ENCODE data around the gene ENDOG. TPM values are rescaled to one million over a fixed set of nuclear protein-coding genes. Genes with fewer than 3 reads are reported as not detected.
"Not testable (repeated sequence)": the region's sequence is repeated elsewhere in the genome, so short reads cannot be mapped to it uniquely, and the experiment has no call there.

The ENDOG gene
- total and polyA plus RNA-seq, 4 donors, result 9.1 to 15.9 (median 12.6) TPM

DNA sequence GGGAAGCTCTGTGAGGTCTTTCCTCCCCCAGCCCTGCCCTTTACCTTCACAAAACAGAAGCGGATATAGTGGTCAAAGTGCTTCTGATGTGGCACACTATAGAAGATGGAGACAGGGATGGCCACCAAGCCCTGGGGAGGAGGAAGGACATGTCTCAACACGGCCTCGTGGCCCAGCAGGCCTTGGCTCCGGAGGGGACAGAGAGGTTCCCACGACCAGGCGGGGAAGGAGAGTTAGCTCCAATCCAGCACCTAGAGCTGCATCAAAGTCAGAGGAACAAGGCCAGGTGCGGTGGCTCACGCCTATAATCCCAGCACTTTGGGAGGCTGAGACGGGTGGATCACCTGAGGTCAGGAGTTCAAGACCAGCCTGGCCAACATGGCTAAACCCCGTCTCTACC, 15.4 kb downstream of the ENDOG start:
- no peak overlapping the region for H3K4me3 ChIP-seq (ENCODE audit: low read length in 2 of 2)
- DNase-seq, result peak in 1 of 2 donors; percentile 28
- intact Hi-C loops (cut with DNase I), result no loop called here
- no peaks in the 10 kb centered on the region for H3K27me3 ChIP-seq (ENCODE audit: control insufficient read depth in 1 of 2, insufficient read depth in 2 of 2, low read length in 1 of 2)
- no peaks in the 10 kb centered on the region for H3K36me3 ChIP-seq (ENCODE audit: control insufficient read depth in 1 of 2, insufficient read depth in 2 of 2, low read length in 1 of 2)
- no peaks in the 10 kb centered on the region for H3K4me1 ChIP-seq (ENCODE audit: control insufficient read depth in 1 of 2, insufficient read depth in 2 of 2, low read length in 2 of 2)
- ATAC-seq (ENCODE audit: low FRiP score), result no peak
- no peak overlapping the region for H3K27ac ChIP-seq (ENCODE audit: low read depth in 1 of 2, low read length in 2 of 2)
- 91 to 95% methylated on average over 10 of the region's 10 CpGs for WGBS, 2 donors
- H3K9me3 ChIP-seq (ENCODE audit: control insufficient read depth, low read length), result no peaks in the 10 kb centered on the region

DNA sequence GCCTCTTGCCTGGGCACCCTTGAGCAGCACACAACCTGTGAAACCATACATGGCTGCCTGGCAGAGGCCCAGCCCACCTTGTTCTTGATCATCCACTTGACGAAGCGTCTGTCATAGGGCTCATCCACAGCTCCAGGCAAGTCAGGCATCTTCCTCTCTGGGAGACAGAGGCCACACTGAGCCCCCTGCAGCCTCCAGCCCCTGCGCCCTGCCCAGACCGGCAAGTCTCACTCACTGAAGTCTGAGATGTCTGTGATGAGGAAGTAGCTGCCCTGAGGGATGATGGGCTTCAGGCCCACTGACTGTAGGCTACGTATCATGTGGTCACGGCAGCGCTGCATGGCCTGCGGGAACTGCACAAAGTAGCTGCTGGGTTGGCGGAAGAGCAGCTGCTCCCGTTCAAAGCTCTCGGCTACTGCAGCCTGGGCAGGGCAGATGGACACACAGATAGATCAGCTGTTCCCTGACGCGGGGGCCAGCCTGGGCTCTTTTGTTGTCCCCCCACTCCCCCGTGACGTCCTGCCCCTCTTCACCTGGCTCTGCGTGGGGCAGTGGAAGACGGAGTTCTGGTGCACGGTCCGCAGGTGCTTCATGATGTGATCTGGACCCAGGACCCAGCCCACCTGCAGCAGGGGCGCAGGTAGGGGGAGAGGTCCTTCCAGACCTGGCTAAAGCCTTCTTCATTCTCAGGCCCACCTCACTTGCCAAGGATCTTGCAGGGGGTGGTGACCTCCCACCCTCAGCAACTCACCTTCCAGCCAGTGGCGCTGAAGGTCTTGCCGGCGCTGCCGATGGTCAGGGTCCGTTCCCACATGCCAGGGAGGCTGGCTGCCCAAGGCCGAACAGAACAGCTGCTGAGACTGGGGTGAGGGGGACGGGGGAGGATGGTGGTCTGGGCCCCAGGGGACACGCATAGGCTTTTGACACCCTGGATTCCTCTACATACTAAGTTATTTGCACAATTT, 17.2 kb downstream of the ENDOG start:
- no peaks in the 10 kb centered on the region for H3K27me3 ChIP-seq (ENCODE audit: control insufficient read depth in 1 of 2, insufficient read depth in 2 of 2, low read length in 1 of 2)
- WGBS, 2 donors, result 91 to 94% methylated on average over 28 of the region's 28 CpGs
- no peaks in the 10 kb centered on the region for H3K36me3 ChIP-seq (ENCODE audit: control insufficient read depth in 1 of 2, insufficient read depth in 2 of 2, low read length in 1 of 2)
- H3K9me3 ChIP-seq (ENCODE audit: control insufficient read depth, low read length), result no peaks in the 10 kb centered on the region
- no peak overlapping the region for H3K4me3 ChIP-seq (ENCODE audit: low read length in 2 of 2)
- DNase-seq (peak in 1 of 2 donors; percentile 33), ATAC-seq (ENCODE audit: low FRiP score) (no peak)
- H3K27ac ChIP-seq (ENCODE audit: low read depth in 1 of 2, low read length in 2 of 2), result no peak overlapping the region
- H3K4me1 ChIP-seq (ENCODE audit: control insufficient read depth in 1 of 2, insufficient read depth in 2 of 2, low read length in 2 of 2), result no peaks in the 10 kb centered on the region
- intact Hi-C loops (cut with DNase I), result no loop called here

DNA sequence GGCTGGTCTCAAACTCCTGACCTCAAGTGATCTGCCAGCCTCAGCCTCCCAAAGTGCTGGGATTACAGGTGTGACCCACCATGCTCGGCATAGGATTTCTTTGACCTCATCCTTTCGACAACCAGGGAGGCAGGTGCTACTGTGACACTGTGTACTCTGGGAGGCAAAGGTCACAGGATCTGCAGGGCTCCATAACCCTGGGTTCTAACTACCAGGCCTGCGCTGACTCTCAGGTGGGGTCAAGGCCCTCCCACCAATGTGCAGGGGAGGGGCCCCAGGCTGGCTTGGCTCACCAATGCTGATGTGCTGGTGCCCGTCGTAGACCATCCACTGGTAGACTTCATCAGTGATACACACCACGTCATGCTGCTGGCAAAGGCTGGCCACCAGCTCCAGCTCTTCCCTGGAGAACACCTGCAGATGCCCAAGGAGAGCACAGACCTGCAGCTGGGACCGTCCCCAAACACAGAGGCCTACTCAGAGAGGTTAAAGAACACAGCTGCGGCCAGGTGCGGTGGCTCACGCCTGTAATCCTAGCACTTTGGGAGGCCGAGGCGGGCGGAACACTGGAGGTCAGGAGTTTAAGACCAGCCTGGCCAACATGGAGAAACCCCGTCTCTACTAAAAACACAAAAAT, 18.3 kb downstream of the ENDOG start:
- H3K36me3 ChIP-seq (ENCODE audit: control insufficient read depth in 1 of 2, insufficient read depth in 2 of 2, low read length in 1 of 2), result no peaks in the 10 kb centered on the region
- 89 to 93% methylated on average over 14 of the region's 14 CpGs for WGBS, 2 donors
- ATAC-seq (ENCODE audit: low FRiP score), result no peak

DNA sequence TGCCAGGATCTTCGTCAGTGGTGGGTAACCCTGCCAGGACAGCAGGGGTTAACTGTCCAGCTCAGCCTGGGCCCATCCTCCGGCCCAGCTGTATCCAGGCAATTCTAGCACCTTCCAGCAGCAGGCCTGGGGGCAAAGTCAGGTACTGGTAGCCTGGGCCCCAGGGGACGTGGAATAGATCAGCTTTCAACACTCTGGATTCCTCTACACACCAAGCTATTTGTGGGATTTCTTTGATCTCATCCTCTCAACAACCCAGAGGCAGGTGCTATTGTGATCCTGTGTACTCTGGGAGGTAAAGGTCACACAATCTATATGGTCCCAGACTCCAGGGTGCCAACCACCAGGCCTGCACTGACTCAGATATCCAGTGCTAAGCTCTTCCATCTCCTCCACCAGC, 20.0 kb downstream of the ENDOG start:
- H3K4me1 ChIP-seq (ENCODE audit: control insufficient read depth in 1 of 2, insufficient read depth in 2 of 2, low read length in 2 of 2), result no peaks in the 10 kb centered on the region
- no peaks in the 10 kb centered on the region for H3K27me3 ChIP-seq (ENCODE audit: control insufficient read depth in 1 of 2, insufficient read depth in 2 of 2, low read length in 1 of 2)
- H3K36me3 ChIP-seq (ENCODE audit: control insufficient read depth in 1 of 2, insufficient read depth in 2 of 2, low read length in 1 of 2), result no peaks in the 10 kb centered on the region
- ATAC-seq (ENCODE audit: low FRiP score), result no peak
- intact Hi-C loops (cut with DNase I), result no loop called here
- 75 to 78% methylated on average over 3 of the region's 3 CpGs for WGBS, 2 donors
- DNase-seq, result no peak
- no peaks in the 10 kb centered on the region for H3K9me3 ChIP-seq (ENCODE audit: control insufficient read depth, low read length)
- no peak overlapping the region for H3K4me3 ChIP-seq (ENCODE audit: low read length in 2 of 2)
- no peak overlapping the region for H3K27ac ChIP-seq (ENCODE audit: low read depth in 1 of 2, low read length in 2 of 2)

More for the DNA sequence above, 18.3 kb downstream of the ENDOG start:
- Histone ChIP-seq H3K4me1 (ENCODE audit: control insufficient read depth in 1 of 2, insufficient read depth in 2 of 2, low read length in 2 of 2) (no peaks in the 10 kb centered on the region), H3K27me3 (ENCODE audit: control insufficient read depth in 1 of 2, insufficient read depth in 2 of 2, low read length in 1 of 2) (no peaks in the 10 kb centered on the region), H3K9me3 (ENCODE audit: control insufficient read depth, low read length) (no peaks in the 10 kb centered on the region), H3K4me3 (ENCODE audit: low read length in 2 of 2) (no peak overlapping the region), H3K27ac (ENCODE audit: low read depth in 1 of 2, low read length in 2 of 2) (no peak overlapping the region)
- intact Hi-C loops (cut with DNase I), result no loop called here
- DNase-seq, result peak in 1 of 2 donors; percentile 29

DNA sequence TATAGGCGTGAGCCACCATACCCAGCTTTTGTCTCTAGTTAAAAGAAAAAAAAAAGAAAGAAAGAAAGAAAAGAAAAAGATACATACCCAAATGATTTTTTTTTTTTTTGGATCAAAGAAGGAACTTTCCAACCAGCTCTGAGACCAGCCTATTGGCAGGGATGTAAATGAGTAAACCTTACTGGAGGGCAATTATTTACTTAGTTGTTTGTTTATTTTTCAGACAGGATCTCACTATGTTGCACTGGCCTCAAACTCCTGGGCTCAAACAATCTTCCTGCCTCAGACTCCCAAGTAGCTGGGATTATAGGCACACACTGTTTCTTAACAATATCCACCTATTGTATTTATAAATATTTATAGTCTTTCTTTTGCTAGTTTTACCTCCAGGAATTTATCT, 22.2 kb downstream of the ENDOG start:
- WGBS, 2 donors, result 96 to 98% methylated on average over 1 of the region's 1 CpG
- H3K4me3 ChIP-seq (ENCODE audit: low read length in 2 of 2), result no peak overlapping the region
- no peaks in the 10 kb centered on the region for H3K9me3 ChIP-seq (ENCODE audit: control insufficient read depth, low read length)
- H3K4me1 ChIP-seq (ENCODE audit: control insufficient read depth in 1 of 2, insufficient read depth in 2 of 2, low read length in 2 of 2), result no peaks in the 10 kb centered on the region
- intact Hi-C loops (cut with DNase I), result no loop called here
- no peaks in the 10 kb centered on the region for H3K27me3 ChIP-seq (ENCODE audit: control insufficient read depth in 1 of 2, insufficient read depth in 2 of 2, low read length in 1 of 2)
- DNase-seq, result no peak
- ATAC-seq (ENCODE audit: low FRiP score), result no peak
- no peak overlapping the region for H3K27ac ChIP-seq (ENCODE audit: low read depth in 1 of 2, low read length in 2 of 2)
- H3K36me3 ChIP-seq (ENCODE audit: control insufficient read depth in 1 of 2, insufficient read depth in 2 of 2, low read length in 1 of 2), result no peaks in the 10 kb centered on the region

DNA sequence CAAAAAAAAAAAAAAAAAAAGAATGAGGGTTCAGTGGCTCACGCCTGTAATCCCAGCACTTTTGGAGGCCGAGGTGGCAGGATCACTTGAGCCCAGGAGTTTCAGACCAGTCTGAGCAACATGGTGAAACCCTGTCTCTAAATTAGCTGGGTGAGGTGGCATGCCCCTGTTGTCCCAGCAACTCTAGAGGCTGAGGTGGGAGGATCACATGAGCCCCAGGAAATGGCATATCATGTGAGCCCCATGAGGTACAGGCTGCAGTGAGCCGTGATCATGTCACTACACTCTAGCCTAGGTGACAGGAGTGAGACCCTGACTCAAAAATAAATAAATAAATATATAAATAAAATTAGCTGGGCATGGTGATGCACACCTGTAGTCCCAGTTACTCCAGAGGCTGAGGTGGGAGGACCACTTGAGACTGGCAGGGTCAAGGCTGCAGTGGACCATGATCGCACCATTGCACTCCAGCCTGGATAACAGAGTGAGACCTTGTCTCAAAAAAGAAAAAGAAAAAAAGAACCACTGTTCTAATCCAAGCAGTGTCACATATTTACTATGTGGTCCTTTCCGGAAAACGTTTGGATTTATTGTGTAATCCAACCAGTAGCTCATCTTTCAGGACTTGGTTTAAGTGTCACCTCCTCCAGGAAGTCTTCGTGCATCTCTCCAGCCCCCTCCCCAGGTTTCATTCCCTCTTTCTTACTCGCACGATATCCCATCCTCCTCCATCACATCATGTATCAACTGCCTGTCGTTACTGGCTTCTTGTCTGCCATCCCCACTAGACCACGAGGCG, 23.6 kb downstream of the ENDOG start:
- DNase-seq, result no peak
- H3K27me3 ChIP-seq (ENCODE audit: control insufficient read depth in 1 of 2, insufficient read depth in 2 of 2, low read length in 1 of 2), result no peaks in the 10 kb centered on the region
- H3K4me3 ChIP-seq (ENCODE audit: low read length in 2 of 2), result no peak overlapping the region
- no peaks in the 10 kb centered on the region for H3K9me3 ChIP-seq (ENCODE audit: control insufficient read depth, low read length)
- intact Hi-C loops (cut with DNase I), result no loop called here
- ATAC-seq (ENCODE audit: low FRiP score), result no peak
- 87 to 89% methylated on average over 12 of the region's 12 CpGs for WGBS, 2 donors
- no peak overlapping the region for H3K27ac ChIP-seq (ENCODE audit: low read depth in 1 of 2, low read length in 2 of 2)
- H3K4me1 ChIP-seq (ENCODE audit: control insufficient read depth in 1 of 2, insufficient read depth in 2 of 2, low read length in 2 of 2), result no peaks in the 10 kb centered on the region
- no peaks in the 10 kb centered on the region for H3K36me3 ChIP-seq (ENCODE audit: control insufficient read depth in 1 of 2, insufficient read depth in 2 of 2, low read length in 1 of 2)

DNA sequence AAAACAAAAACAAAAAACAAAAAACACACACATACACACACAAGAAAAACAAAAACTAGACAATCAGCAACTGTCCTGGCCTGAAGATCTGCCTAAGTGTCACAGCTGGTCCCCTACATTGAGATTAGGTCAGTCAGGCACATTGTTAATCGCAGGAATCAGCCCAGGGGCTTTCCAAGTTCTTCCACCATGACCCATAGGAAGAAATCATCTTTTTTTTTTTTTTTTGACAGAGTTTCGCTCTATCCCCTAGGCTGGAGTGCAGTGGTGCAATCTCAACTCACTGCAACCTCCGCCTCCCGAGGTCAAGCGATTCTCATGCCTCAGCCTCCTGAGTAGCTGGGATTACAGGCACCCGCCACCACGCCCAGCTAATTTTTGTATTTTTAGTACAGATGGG, 24.9 kb downstream of the ENDOG start:
- DNase-seq; H3K4me3 ChIP-seq (ENCODE audit: low read length in 2 of 2); H3K36me3 ChIP-seq (ENCODE audit: control insufficient read depth in 1 of 2, insufficient read depth in 2 of 2, low read length in 1 of 2); intact Hi-C loops (cut with DNase I); H3K27ac ChIP-seq (ENCODE audit: low read depth in 1 of 2, low read length in 2 of 2); ATAC-seq (ENCODE audit: low FRiP score); H3K9me3 ChIP-seq (ENCODE audit: control insufficient read depth, low read length); H3K27me3 ChIP-seq (ENCODE audit: control insufficient read depth in 1 of 2, insufficient read depth in 2 of 2, low read length in 1 of 2); H3K4me1 ChIP-seq (ENCODE audit: control insufficient read depth in 1 of 2, insufficient read depth in 2 of 2, low read length in 2 of 2): not testable (repeated sequence)
- 95 to 99% methylated on average over 7 of the region's 7 CpGs for WGBS, 2 donors

DNA sequence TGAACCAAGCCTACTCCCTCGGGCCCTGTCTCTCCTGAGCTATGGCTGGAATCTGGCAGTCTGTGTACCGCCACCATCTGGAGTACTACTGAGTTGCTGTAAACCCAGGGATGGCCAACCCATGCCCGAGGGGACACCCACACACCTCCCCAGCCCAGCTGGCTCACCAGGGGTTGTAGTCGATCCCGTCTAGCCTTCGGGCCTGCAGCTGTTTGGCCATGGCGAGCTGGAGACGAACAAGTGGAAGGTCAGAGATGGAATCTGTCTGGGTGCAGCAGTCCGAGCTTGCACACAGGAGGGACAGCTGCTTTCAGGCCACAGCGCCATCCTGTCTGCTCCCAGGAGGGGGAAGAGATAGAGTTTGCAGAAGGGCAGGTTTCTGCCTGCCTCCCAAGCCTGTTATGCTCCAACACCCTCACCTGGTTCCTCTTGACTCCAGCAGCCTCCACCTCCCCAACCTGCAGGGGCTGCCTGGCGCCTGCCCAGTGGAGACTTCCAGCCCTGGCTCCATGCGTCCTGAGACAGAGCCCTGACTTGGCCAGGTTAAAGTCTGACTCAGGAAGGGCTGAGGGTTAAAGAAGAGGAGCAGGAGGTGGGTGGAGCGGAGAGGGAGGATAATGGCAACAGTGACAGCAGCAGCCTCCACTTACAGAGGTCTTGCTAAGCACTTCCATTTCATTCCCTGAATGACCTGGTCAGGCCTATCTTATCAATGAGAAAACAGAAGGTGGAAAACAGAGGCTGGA, 27.1 kb downstream of the ENDOG start:
- WGBS, 2 donors, result 75 to 76% methylated on average over 13 of the region's 13 CpGs
- Histone ChIP-seq H3K27me3 (ENCODE audit: control insufficient read depth in 1 of 2, insufficient read depth in 2 of 2, low read length in 1 of 2) (no peaks in the 10 kb centered on the region), H3K27ac (ENCODE audit: low read depth in 1 of 2, low read length in 2 of 2) (no peak overlapping the region), H3K4me1 (ENCODE audit: control insufficient read depth in 1 of 2, insufficient read depth in 2 of 2, low read length in 2 of 2) (no peaks in the 10 kb centered on the region), H3K9me3 (ENCODE audit: control insufficient read depth, low read length) (no peaks in the 10 kb centered on the region), H3K4me3 (ENCODE audit: low read length in 2 of 2) (no peak overlapping the region), H3K36me3 (ENCODE audit: control insufficient read depth in 1 of 2, insufficient read depth in 2 of 2, low read length in 1 of 2) (no peaks in the 10 kb centered on the region)
- ATAC-seq (ENCODE audit: low FRiP score) (no peak), DNase-seq (no peak)
- intact Hi-C loops (cut with DNase I), result no loop called here

Measured in aorta (tissue), 5 donors.